Esophagus squamous epithelium (tissue), 5 donors: Measurements from ENCODE around the gene SULT1A2. TPM values are rescaled to one million over a fixed set of nuclear protein-coding genes. Genes with fewer than 3 reads are reported as not detected.
"Not testable (repeated sequence)": the region's sequence is repeated elsewhere in the genome, so short reads cannot be mapped to it uniquely, and the experiment has no call there.

ENCODE experiments used
- DNase-seq: peaks from one replicate; lab custom pipeline; 2025; lab: John Stamatoyannopoulos, UW
- H3K27ac ChIP-seq, 4 donors: fragments of 200-600 bp; sonication (generic); one replicate each; pipeline ENCODE4 v1.5.1; 2016 to 2019; ENCODE audit warnings: mild to moderate bottlenecking in 1 of 4
- H3K27me3 ChIP-seq, 4 donors: fragments of 200-600 bp; sonication (generic); 1 replicate in 3 of 4; 2 replicates in 1 of 4; pipeline versions ENCODE4 v1.5.1 to v1.6.0; 2017 to 2021; ENCODE audit warnings: antibody characterized with exemption in 1 of 4
- H3K36me3 ChIP-seq, 3 donors: fragments of 200-600 bp; sonication (generic); one replicate each; pipeline ENCODE4 v1.5.1; 2016 to 2019
- H3K4me1 ChIP-seq, 3 donors: fragments of 200-600 bp; sonication (generic); one replicate each; pipeline ENCODE4 v1.5.1; 2017 to 2019
- H3K4me3 ChIP-seq, 4 donors: fragments of 200-600 bp; sonication (generic); 1 replicate in 3 of 4; 2 replicates in 1 of 4; pipeline ENCODE4 v1.5.1; 2016 to 2019; ENCODE audit warnings: mild to moderate bottlenecking in 2 of 4, moderate library complexity in 1 of 4
- H3K9me3 ChIP-seq, 3 donors: fragments of 200-600 bp; sonication (generic); one replicate each; pipeline ENCODE4 v1.5.1; 2016 to 2019
- CTCF ChIP-seq, 6 experiments: fragments of 450-650 bp in 4 of 6; fragments of 200-600 bp in 2 of 6; sonication (generic) in 2 of 6; IDR thresholded peaks; one replicate each; pipeline ENCODE4 v1.5.1; 2016 to 2019; ENCODE audit warnings: antibody characterized with exemption in 6 of 6, mild to moderate bottlenecking in 4 of 6, moderate library complexity in 4 of 6
- POLR2A ChIP-seq, 4 donors: fragments of 450-650 bp; IDR thresholded peaks; one replicate each; pipeline ENCODE4 v1.6.1; 2017; ENCODE audit warnings: antibody characterized with exemption in 4 of 4, mild to moderate bottlenecking in 4 of 4, moderate library complexity in 3 of 4
- WGBS, 2 donors: methylation state at CpG; one replicate each; pipeline ENCODE4 v1.1.5; 2018; 5-methylcytosine and 5-hydroxymethylcytosine counted together
- intact Hi-C: fragments of 100-400 bp; cut with DNase I; formaldehyde crosslinking; loops from one replicate; pipeline ENCODE4 v1.15.0; 2022
- total RNA-seq, 4 donors: library from RNA; depleted of rRNA; stranded (reverse); fragments of >200 nt; gene quantifications; one replicate each; pipeline ENCODE4 v1.1.0, GENCODE V29; 2016
- donor health status: DM: yes; HTN: yes; CAD: no.

The SULT1A2 gene
- total RNA-seq, 4 donors from 2014 or later: 0.26 to 0.49 (median 0.38) TPM; not detected in 1

GRCh38 chr16:28612359-28613280 lies 15.8 kb upstream of the SULT1A2 start:
- DNase-seq, H3K4me3 ChIP-seq, H3K27me3 ChIP-seq, H3K9me3 ChIP-seq, H3K27ac ChIP-seq, intact Hi-C loops, H3K36me3 ChIP-seq: not testable (repeated sequence)
- H3K4me1 ChIP-seq: peaks cover 0 to 21% (median 4%) of the 10 kb centered on the region in 3 donors
- no CpG with 5 or more reads among the region's 17 CpGs for WGBS, 2 donors

GRCh38 chr16:28610595-28611191 lies 13.8 kb upstream of the SULT1A2 start:
- H3K9me3 ChIP-seq: no peaks in the 10 kb centered on the region
- intact Hi-C loops: no loop called here
- H3K27ac ChIP-seq: peak overlapping the region in 2 of 4 donors; percentile 17 to 53
- peaks cover 0 to 6% (median 0%) of the 10 kb centered on the region in 4 donors for H3K27me3 ChIP-seq
- no peak for DNase-seq
- no peak overlapping the region for H3K4me3 ChIP-seq
- H3K4me1 ChIP-seq: peaks cover 0 to 21% (median 4%) of the 10 kb centered on the region in 3 donors
- TF ChIP-seq CTCF (IDR thresholded peaks at IDR 0.05) (no peak), POLR2A (IDR thresholded peaks at IDR 0.05) (no peak)
- H3K36me3 ChIP-seq: peaks cover 0 to 17% (median 0%) of the 10 kb centered on the region in 3 donors
- 69 to 73% methylated on average over 9 to 10 of the region's 10 CpGs for WGBS, 2 donors

GRCh38 chr16:28609631-28610594 lies 13.1 kb upstream of the SULT1A2 start, which contains the start of gene SULT1A1:
Gene SULT1A1 (minus strand): TSS chr16:28610044. CDS start chr16:28608855, 1,189 bp downstream.
- Histone ChIP-seq H3K4me3 (peak within 1 kb of the TSS in 3 of 4 donors; percentile 13 to 53 (median 34)), H3K27ac (peak within 1 kb of the TSS in 3 of 4 donors; percentile 12 to 73 (median 53)), H3K4me1 (peaks cover 0 to 21% (median 4%) of the 10 kb centered on the region in 3 donors), H3K36me3 (peaks cover 0 to 17% (median 0%) of the 10 kb centered on the region in 3 donors), H3K27me3 (peaks cover 0 to 6% (median 0%) of the 10 kb centered on the region in 4 donors), H3K9me3 (no peaks in the 10 kb centered on the region)
- intact Hi-C loops: no loop called here
- TF ChIP-seq CTCF (IDR thresholded peaks at IDR 0.05): no peak
- no peak for TF ChIP-seq POLR2A (IDR thresholded peaks at IDR 0.05)
- DNase-seq: no peak
- 55 to 61% methylated on average over 10 to 11 of the region's 11 CpGs for WGBS, 2 donors

GRCh38 chr16:28608867-28609596 lies 12.2 kb upstream of the SULT1A2 start:
- H3K27me3 ChIP-seq, intact Hi-C loops, DNase-seq, H3K9me3 ChIP-seq: not testable (repeated sequence)
- peaks cover 0 to 21% (median 4%) of the 10 kb centered on the region in 3 donors for H3K4me1 ChIP-seq
- peak overlapping the region in 1 of 4 donors; percentile 12 for H3K27ac ChIP-seq
- peaks cover 0 to 17% (median 0%) of the 10 kb centered on the region in 3 donors for H3K36me3 ChIP-seq
- 89% methylated on average over 7 of the region's 11 CpGs; no CpG with 5 or more reads in 1 of the 2 donors for WGBS, 2 donors
- H3K4me3 ChIP-seq: peak overlapping the region in 3 of 4 donors; percentile 13 to 53 (median 34)

- intact Hi-C loops, DNase-seq: not testable (repeated sequence)
Measured at GRCh38 chr16:28608496-28608808, 11.6 kb upstream of the SULT1A2 start.

GRCh38 chr16:28607681-28608495 lies 11.0 kb upstream of the SULT1A2 start:
- peaks cover 0 to 21% (median 4%) of the 10 kb centered on the region in 3 donors for H3K4me1 ChIP-seq
- peaks cover 0 to 17% (median 0%) of the 10 kb centered on the region in 3 donors for H3K36me3 ChIP-seq
- H3K27ac ChIP-seq, intact Hi-C loops, DNase-seq, H3K9me3 ChIP-seq, H3K4me3 ChIP-seq, H3K27me3 ChIP-seq: not testable (repeated sequence)
- WGBS, 2 donors: 93 to 95% methylated on average over 8 to 10 of the region's 10 CpGs

More at GRCh38 chr16:28608496-28608808, 11.6 kb upstream of the SULT1A2 start:
- 90 to 100% methylated on average over 1 to 7 of the region's 7 CpGs for WGBS, 2 donors
- not testable (repeated sequence) for H3K27ac ChIP-seq, H3K27me3 ChIP-seq, H3K9me3 ChIP-seq, H3K4me3 ChIP-seq
- H3K36me3 ChIP-seq: peaks cover 0 to 17% (median 0%) of the 10 kb centered on the region in 3 donors
- H3K4me1 ChIP-seq: peaks cover 0 to 21% (median 4%) of the 10 kb centered on the region in 3 donors
